ENCODE measurements around the gene TUBB8.
"Not testable (repeated sequence)": the region's sequence is repeated elsewhere in the genome, so short reads cannot be mapped to it uniquely, and the experiment has no call there.

TUBB8 gene

GRCh38 chr10:85044-85443, 35.9 kb upstream of the TUBB8 start:
- Histone ChIP-seq H3K27me3 (ENCODE audit: control insufficient read depth, insufficient read depth, low read length) (no peaks in the 10 kb centered on the region), H3K9me3 (ENCODE audit: control insufficient read depth, low read length) (no peaks in the 10 kb centered on the region), H3K9ac (ENCODE audit: low read length) (no peak overlapping the region), H3K36me3 (ENCODE audit: control insufficient read depth, insufficient read depth, low read length) (no peaks in the 10 kb centered on the region), H3K4me3 (ENCODE audit: low read length) (no peak overlapping the region), H3K4me1 (ENCODE audit: control insufficient read depth, insufficient read depth, low read length) (peaks cover 58% of the 10 kb centered on the region)

GRCh38 chr10:83930-84530, 34.9 kb upstream of the TUBB8 start:
- Histone ChIP-seq H3K36me3 (ENCODE audit: control insufficient read depth, insufficient read depth, low read length) (no peaks in the 10 kb centered on the region), H3K9me3 (ENCODE audit: control insufficient read depth, low read length) (no peaks in the 10 kb centered on the region), H3K4me1 (ENCODE audit: control insufficient read depth, insufficient read depth, low read length) (peaks cover 62% of the 10 kb centered on the region), H3K27me3 (ENCODE audit: control insufficient read depth, insufficient read depth, low read length) (no peaks in the 10 kb centered on the region), H3K9ac (ENCODE audit: low read length) (no peak overlapping the region), H3K4me3 (ENCODE audit: low read length) (no peak overlapping the region)

DNA sequence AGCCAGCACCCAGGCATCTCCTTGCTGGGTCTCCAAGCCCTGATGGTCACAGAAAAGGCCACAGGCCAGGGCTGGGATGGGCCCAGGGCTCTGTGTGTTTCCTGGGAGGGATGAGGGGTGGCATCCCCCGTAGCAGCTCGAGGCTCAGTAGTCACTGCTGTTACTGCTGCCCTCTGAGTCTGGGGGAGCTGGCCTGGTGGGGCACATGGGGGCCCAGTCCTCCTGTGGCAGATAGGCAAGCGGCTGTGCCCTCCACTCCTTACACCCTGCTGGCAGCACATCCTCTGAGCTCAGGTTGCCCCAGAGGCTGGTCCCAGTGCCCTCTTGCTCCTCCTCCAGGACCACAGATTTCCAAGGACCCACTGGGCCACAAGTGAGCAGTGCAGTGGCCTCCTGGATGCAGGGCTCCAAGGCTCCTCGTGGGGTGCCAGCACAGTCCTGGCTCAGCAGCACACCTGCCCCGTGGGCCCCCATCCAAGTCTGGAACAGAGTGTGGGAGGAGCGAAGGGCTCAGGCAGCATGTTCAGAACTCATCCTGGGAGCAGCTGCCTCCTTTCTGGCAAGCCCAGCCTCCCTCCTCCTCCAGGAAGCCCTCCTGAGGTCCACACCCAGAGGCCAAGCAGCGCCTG, 31.5 kb upstream of the TUBB8 start:
- no peaks in the 10 kb centered on the region for H3K27me3 ChIP-seq (ENCODE audit: control insufficient read depth, insufficient read depth, low read length)
- no peaks in the 10 kb centered on the region for H3K36me3 ChIP-seq (ENCODE audit: control insufficient read depth, insufficient read depth, low read length)
- H3K4me3 ChIP-seq (ENCODE audit: low read length), result no peak overlapping the region
- peaks cover 35% of the 10 kb centered on the region for H3K4me1 ChIP-seq (ENCODE audit: control insufficient read depth, insufficient read depth, low read length)
- H3K9ac ChIP-seq (ENCODE audit: low read length), result no peak overlapping the region
- no peaks in the 10 kb centered on the region for H3K9me3 ChIP-seq (ENCODE audit: control insufficient read depth, low read length)

GRCh38 chr10:79532-80215, 30.6 kb upstream of the TUBB8 start:
- Histone ChIP-seq H3K9me3 (ENCODE audit: control insufficient read depth, low read length) (no peaks in the 10 kb centered on the region), H3K4me3 (ENCODE audit: low read length) (no peak overlapping the region), H3K9ac (ENCODE audit: low read length) (no peak overlapping the region), H3K36me3 (ENCODE audit: control insufficient read depth, insufficient read depth, low read length) (no peaks in the 10 kb centered on the region), H3K4me1 (ENCODE audit: control insufficient read depth, insufficient read depth, low read length) (peaks cover 34% of the 10 kb centered on the region), H3K27me3 (ENCODE audit: control insufficient read depth, insufficient read depth, low read length) (no peaks in the 10 kb centered on the region)

DNA sequence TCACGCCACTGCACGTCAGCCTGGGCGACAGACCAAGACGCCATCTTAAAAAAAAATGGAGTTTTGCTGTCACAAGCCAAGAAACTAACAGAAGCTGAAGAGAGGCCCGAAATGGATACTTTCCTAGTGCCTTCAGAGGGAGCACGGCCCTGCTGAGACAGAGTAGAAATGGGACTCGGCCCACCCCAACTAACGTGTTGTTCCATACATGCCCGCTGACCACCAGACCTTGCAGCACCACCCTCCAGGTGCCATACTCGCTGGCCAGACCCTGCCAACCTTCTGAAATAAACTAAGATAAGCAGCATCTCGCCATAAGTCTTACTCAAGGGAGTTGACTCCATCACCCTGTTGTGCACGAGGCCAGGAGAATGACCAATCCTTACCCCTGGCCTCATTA, 29.5 kb upstream of the TUBB8 start:
- H3K4me1 ChIP-seq (ENCODE audit: control insufficient read depth, insufficient read depth, low read length), result peaks cover 28% of the 10 kb centered on the region
- H3K9ac ChIP-seq (ENCODE audit: low read length), result no peak overlapping the region
- H3K36me3 ChIP-seq (ENCODE audit: control insufficient read depth, insufficient read depth, low read length), result no peaks in the 10 kb centered on the region
- H3K4me3 ChIP-seq (ENCODE audit: low read length), result no peak overlapping the region
- no peaks in the 10 kb centered on the region for H3K9me3 ChIP-seq (ENCODE audit: control insufficient read depth, low read length)
- no peaks in the 10 kb centered on the region for H3K27me3 ChIP-seq (ENCODE audit: control insufficient read depth, insufficient read depth, low read length)

GRCh38 chr10:74266-74621, 25.1 kb upstream of the TUBB8 start:
- H3K9me3 ChIP-seq (ENCODE audit: control insufficient read depth, low read length); H3K36me3 ChIP-seq (ENCODE audit: control insufficient read depth, insufficient read depth, low read length); H3K27me3 ChIP-seq (ENCODE audit: control insufficient read depth, insufficient read depth, low read length); H3K4me1 ChIP-seq (ENCODE audit: control insufficient read depth, insufficient read depth, low read length); H3K4me3 ChIP-seq (ENCODE audit: low read length): not testable (repeated sequence)
- H3K9ac ChIP-seq (ENCODE audit: low read length), result peak overlapping the region; percentile 74

DNA sequence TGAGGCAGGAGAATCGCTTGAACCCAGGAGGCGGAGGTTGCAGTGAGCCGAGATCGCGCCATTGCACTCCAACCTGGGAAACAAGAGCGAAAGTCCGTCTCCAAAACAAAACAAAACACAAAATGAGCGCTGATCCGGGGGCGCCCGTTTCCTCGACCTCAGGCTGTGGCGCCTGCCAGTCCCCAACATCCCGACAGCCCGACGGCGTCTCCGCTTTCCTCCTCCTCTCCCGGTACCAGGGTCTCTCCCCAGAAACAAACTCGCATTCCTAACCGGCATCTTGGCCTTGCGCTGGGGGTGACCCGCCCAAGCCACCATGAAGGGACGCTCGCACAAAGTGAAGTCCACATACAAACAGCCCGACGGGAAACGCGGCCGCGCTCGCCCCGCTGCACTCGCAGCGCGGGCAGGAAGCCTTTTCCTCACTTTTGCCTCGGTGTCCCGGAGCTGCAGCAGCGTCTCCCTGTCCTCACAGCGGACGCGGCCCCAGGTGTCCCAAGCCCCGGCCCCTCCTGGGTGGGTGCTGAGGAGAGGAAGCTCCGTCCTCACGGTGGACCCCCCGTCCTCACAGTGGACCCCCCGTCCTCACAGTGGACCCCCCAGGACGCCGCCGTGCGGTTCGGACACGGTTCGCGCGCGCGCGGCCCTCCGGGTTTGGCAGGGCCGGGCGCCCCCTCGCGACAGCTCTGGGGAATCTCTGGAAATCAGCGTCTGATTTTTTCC, 24.6 kb upstream of the TUBB8 start:
- H3K9me3 ChIP-seq (ENCODE audit: control insufficient read depth, low read length); H3K4me3 ChIP-seq (ENCODE audit: low read length): not testable (repeated sequence)
- peak overlapping the region; percentile 74 for H3K9ac ChIP-seq (ENCODE audit: low read length)

GRCh38 chr10:68156-68555, 19.1 kb upstream of the TUBB8 start:
- H3K9me3 ChIP-seq (ENCODE audit: control insufficient read depth, low read length); H3K27me3 ChIP-seq (ENCODE audit: control insufficient read depth, insufficient read depth, low read length); H3K4me1 ChIP-seq (ENCODE audit: control insufficient read depth, insufficient read depth, low read length); H3K9ac ChIP-seq (ENCODE audit: low read length); H3K4me3 ChIP-seq (ENCODE audit: low read length); H3K36me3 ChIP-seq (ENCODE audit: control insufficient read depth, insufficient read depth, low read length): not testable (repeated sequence)

More for the DNA sequence above, 24.6 kb upstream of the TUBB8 start:
- H3K27me3 ChIP-seq (ENCODE audit: control insufficient read depth, insufficient read depth, low read length); H3K4me1 ChIP-seq (ENCODE audit: control insufficient read depth, insufficient read depth, low read length); H3K36me3 ChIP-seq (ENCODE audit: control insufficient read depth, insufficient read depth, low read length): not testable (repeated sequence)

DNA sequence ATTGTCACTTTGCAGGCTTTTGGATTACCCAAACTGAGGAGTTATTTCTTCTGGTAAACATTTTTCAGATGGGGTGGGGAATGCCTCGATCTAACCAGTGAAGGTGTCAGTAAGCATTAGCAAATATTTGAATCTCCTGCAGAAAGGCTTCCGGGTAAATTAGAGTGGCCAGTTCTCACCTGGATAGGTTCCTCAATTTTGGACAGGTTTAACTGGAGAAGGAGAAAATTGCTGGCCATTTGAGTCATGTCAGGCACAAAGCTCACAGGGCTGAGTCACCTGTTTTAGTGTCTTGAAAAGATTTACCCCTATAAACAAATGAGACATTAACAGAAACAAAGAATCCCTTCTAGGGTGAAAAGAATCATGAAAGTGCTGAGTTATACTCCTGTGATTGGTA, 830 bp upstream of the TUBB8 start:
- not testable (repeated sequence) for H3K36me3 ChIP-seq (ENCODE audit: control insufficient read depth, insufficient read depth, low read length); H3K4me3 ChIP-seq (ENCODE audit: low read length); H3K9me3 ChIP-seq (ENCODE audit: control insufficient read depth, low read length); H3K9ac ChIP-seq (ENCODE audit: low read length); H3K27me3 ChIP-seq (ENCODE audit: control insufficient read depth, insufficient read depth, low read length); H3K4me1 ChIP-seq (ENCODE audit: control insufficient read depth, insufficient read depth, low read length)

DNA sequence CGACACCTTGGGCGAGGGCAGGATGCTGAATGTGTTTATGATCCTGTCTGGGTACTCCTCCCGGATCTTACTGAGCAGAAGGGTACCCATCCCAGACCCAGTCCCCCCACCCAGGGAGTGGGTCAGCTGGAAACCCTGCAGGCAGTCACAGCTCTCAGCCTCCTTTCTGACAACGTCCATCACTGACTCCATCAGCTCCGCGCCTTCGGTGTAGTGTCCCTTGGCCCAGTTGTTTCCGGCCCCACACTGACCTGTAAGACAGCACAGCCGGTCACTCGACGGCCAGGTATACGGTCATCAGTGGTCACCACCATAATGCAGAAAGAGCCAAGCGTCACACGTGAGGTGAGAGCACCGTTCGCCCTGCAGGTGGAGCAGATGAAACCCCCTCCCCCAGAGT, 1.2 kb downstream of the TUBB8 start:
- H3K9me3 ChIP-seq (ENCODE audit: control insufficient read depth, low read length); H3K4me3 ChIP-seq (ENCODE audit: low read length); H3K4me1 ChIP-seq (ENCODE audit: control insufficient read depth, insufficient read depth, low read length); H3K9ac ChIP-seq (ENCODE audit: low read length); H3K27me3 ChIP-seq (ENCODE audit: control insufficient read depth, insufficient read depth, low read length); H3K36me3 ChIP-seq (ENCODE audit: control insufficient read depth, insufficient read depth, low read length): not testable (repeated sequence)

- H3K9ac ChIP-seq (ENCODE audit: low read length); H3K4me1 ChIP-seq (ENCODE audit: control insufficient read depth, insufficient read depth, low read length); H3K4me3 ChIP-seq (ENCODE audit: low read length); H3K36me3 ChIP-seq (ENCODE audit: control insufficient read depth, insufficient read depth, low read length); H3K9me3 ChIP-seq (ENCODE audit: control insufficient read depth, low read length); H3K27me3 ChIP-seq (ENCODE audit: control insufficient read depth, insufficient read depth, low read length): not testable (repeated sequence)
Measured at GRCh38 chr10:13315-13635, 35.8 kb downstream of the TUBB8 start.

GRCh38 chr10:12444-13314, 36.4 kb downstream of the TUBB8 start:
- not testable (repeated sequence) for H3K36me3 ChIP-seq (ENCODE audit: control insufficient read depth, insufficient read depth, low read length); H3K4me1 ChIP-seq (ENCODE audit: control insufficient read depth, insufficient read depth, low read length); H3K9ac ChIP-seq (ENCODE audit: low read length); H3K4me3 ChIP-seq (ENCODE audit: low read length); H3K9me3 ChIP-seq (ENCODE audit: control insufficient read depth, low read length); H3K27me3 ChIP-seq (ENCODE audit: control insufficient read depth, insufficient read depth, low read length)

Data from mucosa of stomach (tissue), 1 donor.